Spleen (tissue), 11 donors: ENCODE data around the gene AHNAK. TPM values are rescaled to one million over a fixed set of nuclear protein-coding genes. Genes with fewer than 3 reads are reported as not detected.

Experiments used
- DNase-seq: peaks from one replicate; pipeline ENCODE4 v3.0.0-alpha.2; 2020
- H3K27ac ChIP-seq, 8 donors: fragments of 200-600 bp; sonication (generic) in 7 of 8; 1 replicate in 4 of 8; 2 replicates in 4 of 8; pipeline versions ENCODE4 v1.5.0 to v1.8.0; 2016 to 2021; ENCODE audit warnings: inconsistent platforms in 4 of 8, mild to moderate bottlenecking in 4 of 8, moderate library complexity in 1 of 8
- H3K27me3 ChIP-seq, 7 donors: fragments of 200-600 bp; sonication (generic) in 6 of 7; replicated peaks in 1 of 7; 1 replicate in 4 of 7; 2 replicates in 3 of 7; pipeline versions ENCODE4 v1.5.0 to v1.8.0; 2016 to 2021; ENCODE audit warnings: inconsistent platforms in 3 of 7, mild to moderate bottlenecking in 1 of 7
- H3K36me3 ChIP-seq, 6 donors: fragments of 200-600 bp; sonication (generic) in 5 of 6; 1 replicate in 4 of 6; 2 replicates in 2 of 6; pipeline versions ENCODE4 v1.5.0 to v1.8.0; 2016 to 2021; ENCODE audit warnings: inconsistent platforms in 2 of 6
- H3K4me1 ChIP-seq, 6 donors: fragments of 200-600 bp; sonication (generic) in 5 of 6; 1 replicate in 3 of 6; 2 replicates in 3 of 6; pipeline versions ENCODE4 v1.5.0 to v1.8.0; 2016 to 2021; ENCODE audit warnings: inconsistent platforms in 3 of 6
- H3K4me3 ChIP-seq, 8 donors: fragments of 200-600 bp; sonication (generic) in 7 of 8; 1 replicate in 4 of 8; 2 replicates in 4 of 8; pipeline versions ENCODE4 v1.5.0 to v1.8.0; 2016 to 2021; ENCODE audit warnings: inconsistent platforms in 4 of 8, mild to moderate bottlenecking in 4 of 8, moderate library complexity in 2 of 8
- H3K9me3 ChIP-seq, 8 donors: fragments of 200-600 bp; sonication (generic) in 7 of 8; 1 replicate in 4 of 8; 2 replicates in 4 of 8; pipeline versions ENCODE4 v1.5.0 to v1.8.0; 2016 to 2021; ENCODE audit warnings: inconsistent platforms in 4 of 8
- POLR2A ChIP-seq, 3 donors: fragments of 450-650 bp; IDR thresholded peaks; one replicate each; pipeline ENCODE4 v1.5.1; 2017; ENCODE audit warnings: antibody characterized with exemption in 3 of 3, mild to moderate bottlenecking in 1 of 3
- POLR2AphosphoS5 ChIP-seq, 3 donors: sonication (generic); formaldehyde crosslinking; IDR thresholded peaks; one replicate each; pipeline ENCODE4 v1.5.1; 2017; ENCODE audit warnings: antibody characterized with exemption in 3 of 3
- WGBS, 5 donors: extraction: QIAGEN DNeasy Blood & Tissue Kit in 3 of 5; methylation state at CpG; one replicate each; pipeline versions ENCODE4 v1.1.5 to v1.1.7; 2013 to 2018; 5-methylcytosine and 5-hydroxymethylcytosine counted together
- intact Hi-C: fragments of 100-400 bp; cut with DNase I; formaldehyde crosslinking; loops from one replicate; pipeline ENCODE4 v1.15.0; 2023; ENCODE audit warnings: low total_unique reads
- polyA plus RNA-seq, 3 donors: library from polyadenylated mRNA; stranded (reverse); fragments of 200-250 nt; gene quantifications; one replicate each; pipeline ENCODE4 v1.2.1, GENCODE V29; 2013
- total RNA-seq, 7 donors: library from RNA; depleted of rRNA in 3 of 7; stranded (reverse); fragments of >200 nt in 3 of 7; fragmentation: NEBNext Ultra II Directional in 4 of 7; extraction: Animal tissue kit (Norgen Biotek cat#: 25700) in 4 of 7; gene quantifications; one replicate each; pipeline versions ENCODE4 v1.1.0 to v1.2.1, GENCODE V29; 2016 to 2021
- TF ChIP-seq, protein P1 (sequence below), 11 experiments: fragments of 200-600 bp in 7 of 11; fragments of 450-650 bp in 4 of 11; sonication (generic) in 4 of 11; IDR thresholded peaks in 8 of 11; conservative IDR thresholded peaks in 3 of 11; 1 replicate in 7 of 11; 2 replicates in 4 of 11; pipeline versions ENCODE4 v1.4.0 to v1.8.0; 2016 to 2021; ENCODE audit warnings: antibody characterized with exemption in 11 of 11, inconsistent platforms in 4 of 11, mild to moderate bottlenecking in 1 of 11
- donor health status: healthy with polysubstance abuse.
- donor health status: DM: no; HTN: no; CAD: no; lungs with moderate emphysema.
- donor health status: DM: no; HTN: no; CAD: no.
- donor health status: Bipolar disorder and iron deficiency.
- donor health status: healthy.
- donor health status: DM: no; HTN: no; CAD: no.
- donor health status: DM: yes; HTN: yes; CAD: no.

AHNAK gene
- total and polyA plus RNA-seq, 10 donors = 11.8 to 370 (median 259) TPM

- Histone ChIP-seq H3K27ac (no peak overlapping the region), H3K9me3 (no peaks in the 10 kb centered on the region), H3K4me3 (no peak overlapping the region), H3K4me1 (peaks cover 0 to 17% (median 0%) of the 10 kb centered on the region in 6 donors), H3K36me3 (no peaks in the 10 kb centered on the region), H3K27me3 (no peaks in the 10 kb centered on the region)
- WGBS, 5 donors = 72 to 87% (median 81%) methylated on average over 4 of the region's 4 CpGs
- no peak for DNase-seq
- intact Hi-C loops = no loop called here
- TF ChIP-seq POLR2AphosphoS5 (IDR thresholded peaks at IDR 0.05) (no peak), POLR2A (IDR thresholded peaks at IDR 0.05) (no peak)
- TF ChIP-seq, protein P1, sequence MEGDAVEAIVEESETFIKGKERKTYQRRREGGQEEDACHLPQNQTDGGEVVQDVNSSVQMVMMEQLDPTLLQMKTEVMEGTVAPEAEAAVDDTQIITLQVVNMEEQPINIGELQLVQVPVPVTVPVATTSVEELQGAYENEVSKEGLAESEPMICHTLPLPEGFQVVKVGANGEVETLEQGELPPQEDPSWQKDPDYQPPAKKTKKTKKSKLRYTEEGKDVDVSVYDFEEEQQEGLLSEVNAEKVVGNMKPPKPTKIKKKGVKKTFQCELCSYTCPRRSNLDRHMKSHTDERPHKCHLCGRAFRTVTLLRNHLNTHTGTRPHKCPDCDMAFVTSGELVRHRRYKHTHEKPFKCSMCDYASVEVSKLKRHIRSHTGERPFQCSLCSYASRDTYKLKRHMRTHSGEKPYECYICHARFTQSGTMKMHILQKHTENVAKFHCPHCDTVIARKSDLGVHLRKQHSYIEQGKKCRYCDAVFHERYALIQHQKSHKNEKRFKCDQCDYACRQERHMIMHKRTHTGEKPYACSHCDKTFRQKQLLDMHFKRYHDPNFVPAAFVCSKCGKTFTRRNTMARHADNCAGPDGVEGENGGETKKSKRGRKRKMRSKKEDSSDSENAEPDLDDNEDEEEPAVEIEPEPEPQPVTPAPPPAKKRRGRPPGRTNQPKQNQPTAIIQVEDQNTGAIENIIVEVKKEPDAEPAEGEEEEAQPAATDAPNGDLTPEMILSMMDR (IDR thresholded peaks at IDR 0.05 in 8 of 11, conservative IDR thresholded peaks at IDR 0.05 in 3 of 11) = no peak
These were observed 52.4 kb downstream of the AHNAK start for GRCh38 chr11:62494246-62494645.

GRCh38 chr11:62493801-62494200 is 52.8 kb downstream of the AHNAK start:
- Histone ChIP-seq H3K36me3 (no peaks in the 10 kb centered on the region), H3K4me1 (peaks cover 0 to 15% (median 0%) of the 10 kb centered on the region in 6 donors), H3K27ac (no peak overlapping the region), H3K9me3 (no peaks in the 10 kb centered on the region), H3K4me3 (no peak overlapping the region), H3K27me3 (no peaks in the 10 kb centered on the region)
- no peak for DNase-seq
- TF ChIP-seq POLR2A (IDR thresholded peaks at IDR 0.05) (no peak), POLR2AphosphoS5 (IDR thresholded peaks at IDR 0.05) (no peak)
- TF ChIP-seq, protein P1 (IDR thresholded peaks at IDR 0.05 in 8 of 11, conservative IDR thresholded peaks at IDR 0.05 in 3 of 11) = no peak
- intact Hi-C loops = no loop called here
- WGBS, 5 donors = 94 to 98% (median 95%) methylated on average over 3 of the region's 3 CpGs

DNA sequence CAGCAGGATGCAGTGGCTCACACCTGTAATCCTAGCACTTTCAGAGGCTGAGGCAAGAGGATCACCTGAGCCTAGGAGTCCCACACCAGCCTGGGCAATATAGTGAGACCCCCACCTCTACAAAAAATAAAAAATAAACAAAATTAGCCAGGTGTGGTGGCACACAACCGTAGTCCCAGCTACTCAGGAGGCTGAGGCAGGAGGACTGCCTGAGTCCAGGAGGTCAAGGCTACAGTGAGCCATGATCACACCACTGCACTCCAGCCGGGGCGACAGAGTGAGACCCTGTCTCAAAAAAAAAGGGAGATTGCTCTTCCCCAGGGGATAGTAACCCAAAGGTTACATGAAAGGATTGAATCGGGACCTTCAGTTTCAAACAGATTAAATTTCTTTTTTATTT is 54.0 kb downstream of the AHNAK start:
- Histone ChIP-seq H3K4me1 (peaks cover 0 to 9% (median 0%) of the 10 kb centered on the region in 6 donors), H3K4me3 (no peak overlapping the region), H3K36me3 (no peaks in the 10 kb centered on the region), H3K9me3 (no peaks in the 10 kb centered on the region), H3K27me3 (no peaks in the 10 kb centered on the region), H3K27ac (no peak overlapping the region)
- no peak for DNase-seq
- WGBS, 5 donors = 87 to 93% (median 92%) methylated on average over 4 of the region's 4 CpGs
- TF ChIP-seq, protein P1 (IDR thresholded peaks at IDR 0.05 in 8 of 11, conservative IDR thresholded peaks at IDR 0.05 in 3 of 11) = no peak
- TF ChIP-seq POLR2A (IDR thresholded peaks at IDR 0.05) (no peak), POLR2AphosphoS5 (IDR thresholded peaks at IDR 0.05) (no peak)
- intact Hi-C loops = no loop called here

- peaks cover 0 to under 1% (median 0%) of the 10 kb centered on the region in 6 donors for H3K4me1 ChIP-seq
- H3K9me3 ChIP-seq = no peaks in the 10 kb centered on the region
- no peaks in the 10 kb centered on the region for H3K27me3 ChIP-seq
- no peak for TF ChIP-seq POLR2AphosphoS5 (IDR thresholded peaks at IDR 0.05)
- TF ChIP-seq, protein P1 (IDR thresholded peaks at IDR 0.05 in 8 of 11, conservative IDR thresholded peaks at IDR 0.05 in 3 of 11) = no peak
- TF ChIP-seq POLR2A (IDR thresholded peaks at IDR 0.05) = no peak
- H3K4me3 ChIP-seq = no peak overlapping the region
- no peak for DNase-seq
- 83 to 91% (median 89%) methylated on average over 9 of the region's 9 CpGs for WGBS, 5 donors
- intact Hi-C loops = no loop called here
- no peak overlapping the region for H3K27ac ChIP-seq
- H3K36me3 ChIP-seq = no peaks in the 10 kb centered on the region
These were observed 54.9 kb downstream of the AHNAK start for GRCh38 chr11:62491571-62492329.
